ENCODE results near the gene OR2A7.
"Not testable (repeated sequence)": the region's sequence is repeated elsewhere in the genome, so short reads cannot be mapped to it uniquely, and the experiment has no call there.

GRCh38 chr7:144293794-144294499 is 29.4 kb upstream of the OR2A7 start:
- TF ChIP-seq SMC3 (conservative IDR thresholded peaks at IDR 0.05; ENCODE audit: insufficient read depth, low read depth, low read length); HNRNPH1 (optimal IDR thresholded peaks at IDR 0.05; ENCODE audit: low read depth, low read length); TOE1 (IDR thresholded peaks at IDR 0.05; ENCODE audit: borderline replicate concordance); TOE1 (CRISPR knock-in tag; IDR thresholded peaks at IDR 0.05; ENCODE audit: borderline replicate concordance, low read depth); HDAC6 (IDR thresholded peaks at IDR 0.05; ENCODE audit: low read depth, low read length); FOXK2 (conservative IDR thresholded peaks at IDR 0.05 in 1 of 2, IDR thresholded peaks at IDR 0.05 in 1 of 2; ENCODE audit: low read depth in 2 of 2); ZBTB1 (CRISPR knock-in tag; IDR thresholded peaks at IDR 0.05; ENCODE audit: borderline replicate concordance, low read depth); SMARCC2 (IDR thresholded peaks at IDR 0.05; ENCODE audit: low read depth); TFAM (CRISPR knock-in tag; conservative IDR thresholded peaks at IDR 0.05): not testable (repeated sequence)
